ENCODE measurements around the gene DYRK4. TPM values are rescaled to one million over a fixed set of nuclear protein-coding genes. Genes with fewer than 3 reads are reported as not detected.

The DYRK4 gene
- total and polyA plus RNA-seq, 2 of the 8 experiments (the other 6 are each of a cell fraction or from before 2014, with no cell fraction given): 10.5 to 11.4 TPM

GRCh38 chr12:4539167-4539870 is 22.7 kb upstream of the DYRK4 start:
- FAIRE-seq (no peak), DNase-seq (ENCODE audit: low read depth in 1 of 2, low spot score in 2 of 2) (no peak)
- Histone ChIP-seq H2BK12ac (ENCODE audit: low read depth, low read length) (peak overlapping the region; percentile 23; the same call in 1 of the 2 replicates), H3K14ac (ENCODE audit: insufficient read length) (no peak overlapping the region), H3K4ac (replicated peaks; ENCODE audit: insufficient read length, low read depth, low read length) (no peak overlapping the region), H2AFZ (ENCODE audit: low read length) (peak overlapping the region; percentile 92), H3K79me2 (ENCODE audit: control insufficient read depth in 1 of 2, insufficient read depth in 2 of 2, low read length in 2 of 2) (peaks cover 7 to 45% of the 10 kb centered on the region in 2 experiments), H3K27me3 (replicated peaks in 1 of 4; ENCODE audit: control insufficient read depth in 3 of 4, extremely low read depth in 1 of 4, insufficient read depth in 3 of 4, low read length in 3 of 4) (no peaks in the 10 kb centered on the region), H3K9me3 (ENCODE audit: insufficient read depth in 2 of 2, low read depth in 1 of 2, low read length in 1 of 2) (no peaks in the 10 kb centered on the region), H3K4me2 (ENCODE audit: insufficient read depth in 1 of 2, low read depth in 2 of 2, low read length in 2 of 2) (peak overlapping the region; percentile 82 to 87), H3K4me3 (ENCODE audit: extremely low read depth in 1 of 4, insufficient read depth in 2 of 4, low read depth in 3 of 4, low read length in 4 of 4) (peak overlapping the region; percentile 82 to 100 (median 90)), H2BK120ac (replicated peaks; ENCODE audit: low read depth, low read length) (no peak overlapping the region), H3K56ac (replicated peaks; ENCODE audit: insufficient read length, low read depth, low read length) (peak overlapping the region; percentile 1), H3K27ac (ENCODE audit: low read depth, low read length) (peak overlapping the region; percentile 99), H2BK5ac (ENCODE audit: low read depth, low read length) (peak overlapping the region; percentile 87; the same call in 1 of the 2 replicates), H3K18ac (ENCODE audit: extremely low read depth, low read length) (no peak overlapping the region), H3K23me2 (ENCODE audit: low read depth, low read length) (peaks cover 10% of the 10 kb centered on the region), H4K5ac (ENCODE audit: insufficient read length, low read depth, low read length) (no peak overlapping the region), H4K91ac (replicated peaks; ENCODE audit: insufficient read length, low read length) (no peak overlapping the region), H2BK20ac (ENCODE audit: low read length) (no peak overlapping the region), H2BK15ac (ENCODE audit: low read length) (no peak overlapping the region), H3K79me1 (ENCODE audit: low read depth, low read length) (no peaks in the 10 kb centered on the region), H3K4me1 (replicated peaks in 1 of 4; ENCODE audit: control insufficient read depth in 3 of 4, insufficient read depth in 4 of 4, low read length in 3 of 4) (peaks cover 0 to 6% (median 2%) of the 10 kb centered on the region in 4 experiments; a peak in 4 of 7 replicates), H3K36me3 (ENCODE audit: control insufficient read depth in 2 of 4, insufficient read depth in 4 of 4, low read length in 3 of 4) (peaks cover 0 to 20% (median 10%) of the 10 kb centered on the region in 4 experiments; a peak in 3 of 8 replicates), H2AK5ac (ENCODE audit: low read depth, low read length) (no peak overlapping the region), H4K8ac (ENCODE audit: extremely low read depth, insufficient read depth, low read length) (peak overlapping the region; percentile 83; the same call in 1 of the 2 replicates), H4K20me1 (replicated peaks in 1 of 2; ENCODE audit: control insufficient read depth in 1 of 2, insufficient read depth in 2 of 2, low read length in 2 of 2) (peaks cover 0 to 2% of the 10 kb centered on the region in 2 experiments), H3K23ac (ENCODE audit: insufficient read length) (no peak overlapping the region), H3K9ac (replicated peaks in 1 of 4; ENCODE audit: extremely low read depth in 1 of 4, low read depth in 3 of 4, low read length in 3 of 4) (peak overlapping the region; percentile 86 to 100 (median 99))
- ChIA-PET CTCF (ENCODE audit: partially characterized antibody) (interaction anchor here (0.8 kb wide), 1 partner anchor 12 kb away, joined by 3 read pairs; no protein-coding TSS in a partner anchor), POLR2A (ENCODE audit: partially characterized antibody) (interaction anchor here (0.9 to 2.0 kb wide), 4 partner anchors 15 to 116 kb away, joined by 3 to 10 read pairs (median 3); partner anchors contain the start of gene DYRK4)
- WGBS, 2 experiments (ENCODE audit: extremely low coverage in 1 of 2, insufficient coverage in 1 of 2, insufficient read length in 1 of 2, insufficient replicate concordance in 2 of 2, low coverage in 1 of 2, low lambda C conversion rate in 2 of 2, missing lambda C conversion rate in 1 of 2): 29% methylated on average over 16 of the region's 16 CpGs; no CpG with 5 or more reads in 1 of the 2 experiments
- TF ChIP-seq SAP30 (IDR thresholded peaks at IDR 0.05; ENCODE audit: insufficient read depth, insufficient replicate concordance, low read length) (no peak), ZNF274 (IDR thresholded peaks at IDR 0.05; ENCODE audit: borderline replicate concordance, extremely low read depth, low read length) (no peak), CBX8 (IDR thresholded peaks at IDR 0.05; ENCODE audit: borderline replicate concordance, low read depth, low read length) (no peak), RFX5 (IDR thresholded peaks at IDR 0.05; ENCODE audit: borderline replicate concordance, low read depth, low read length) (no peak), SUZ12 (IDR thresholded peaks at IDR 0.05; ENCODE audit: low read length) (no peak), KDM1A (IDR thresholded peaks at IDR 0.05; ENCODE audit: borderline replicate concordance, low read length) (no peak), ASH2L (IDR thresholded peaks at IDR 0.05; ENCODE audit: low read length) (no peak), SIN3A (conservative IDR thresholded peaks at IDR 0.05 in 1 of 2, IDR thresholded peaks at IDR 0.05 in 1 of 2; ENCODE audit: low read depth in 1 of 2, low read length in 2 of 2) (no peak)
- TF ChIP-seq, protein P1, sequence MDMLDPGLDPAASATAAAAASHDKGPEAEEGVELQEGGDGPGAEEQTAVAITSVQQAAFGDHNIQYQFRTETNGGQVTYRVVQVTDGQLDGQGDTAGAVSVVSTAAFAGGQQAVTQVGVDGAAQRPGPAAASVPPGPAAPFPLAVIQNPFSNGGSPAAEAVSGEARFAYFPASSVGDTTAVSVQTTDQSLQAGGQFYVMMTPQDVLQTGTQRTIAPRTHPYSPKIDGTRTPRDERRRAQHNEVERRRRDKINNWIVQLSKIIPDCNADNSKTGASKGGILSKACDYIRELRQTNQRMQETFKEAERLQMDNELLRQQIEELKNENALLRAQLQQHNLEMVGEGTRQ (IDR thresholded peaks at IDR 0.05; ENCODE audit: low read length): no peak

Measured in H1 (cell line).